A549 (cell line): ENCODE results near the gene TECPR2. TPM values are rescaled to one million over a fixed set of nuclear protein-coding genes. Genes with fewer than 3 reads are reported as not detected.

Experiments used
- ATAC-seq, 2 experiments: fragments of 200-7000 bp in 1 of 2; fragments of >200 bp in 1 of 2; cut with Nextera tagmentation in 1 of 2; cut with Tn5 transposase in 1 of 2; 3 replicates each; pipeline versions ENCODE4 v1.8.0 to v1.9.1; 2018 to 2020; ENCODE audit warnings: mild to moderate bottlenecking in 1 of 2, moderate library complexity in 1 of 2
- CTCF ChIA-PET: fragments of 300-600 bp; sonication (Branson Sonifier 250); formaldehyde crosslinking; extraction: SDS; loops from one replicate; lab custom pipeline; 2021; ENCODE audit warnings: antibody characterized with exemption, inconsistent platforms; lab: Yijun Ruan, JAX
- POLR2A ChIA-PET: fragments of 350-600 bp; formaldehyde crosslinking; extraction: SDS; loops from one replicate; lab custom pipeline; 2021; ENCODE audit warnings: antibody characterized with exemption, inconsistent platforms; lab: Yijun Ruan, JAX
- DNase-seq, 2 experiments: peaks; one replicate each; pipeline versions ENCODE4 v3.0.0 to v3.0.0-alpha.2; 2011 to 2016; ENCODE audit warnings: low read depth in 1 of 2, low spot score in 1 of 2
- FAIRE-seq: peaks from 2 replicates; lab custom pipeline; 2011; peaks lifted over from hg19 to GRCh38; lab: Jason Lieb, UNC
- H3K27ac ChIP-seq, 2 experiments: fragments of >200 bp; sonication (Bioruptor Twin); formaldehyde crosslinking; 3 replicates each; pipeline ENCODE4 v1.5.1; 2016 to 2017
- H3K4me1 ChIP-seq: fragments of >200 bp; sonication (Bioruptor Twin); formaldehyde crosslinking; 3 replicates; pipeline ENCODE4 v1.6.1; 2016
- H3K4me2 ChIP-seq: fragments of >200 bp; sonication (Bioruptor Twin); formaldehyde crosslinking; 3 replicates; pipeline ENCODE4 v1.6.1; 2016
- H3K4me3 ChIP-seq: fragments of >200 bp; sonication (Bioruptor Twin); formaldehyde crosslinking; 3 replicates; pipeline ENCODE4 v1.5.1; 2016
- H3K9me3 ChIP-seq: fragments of >200 bp; sonication (Bioruptor Twin); formaldehyde crosslinking; 3 replicates; pipeline ENCODE4 v1.6.1; 2016
- CHD4 ChIP-seq: fragments of 200-600 bp; sonication (generic); IDR thresholded peaks from 2 replicates; pipeline ENCODE4 v1.6.1; 2016; ENCODE audit warnings: antibody characterized with exemption, mild to moderate bottlenecking, borderline replicate concordance
- EHF ChIP-seq: fragments of 250-450 bp; sonication (Bioruptor Pico); IDR thresholded peaks from 2 replicates; pipeline ENCODE4 v1.5.0; 2020; ENCODE audit warnings: mild to moderate bottlenecking
- FOXS1 ChIP-seq: fragments of 250-450 bp; sonication (Bioruptor Pico); IDR thresholded peaks from 2 replicates; pipeline ENCODE4 v1.5.0; 2020; ENCODE audit warnings: mild to moderate bottlenecking, moderate library complexity
- GATA3 ChIP-seq: IDR thresholded peaks from 2 replicates; pipeline ENCODE4 v1.6.1; 2012; ENCODE audit warnings: borderline replicate concordance
- HOXB13 ChIP-seq: fragments of 250-450 bp; sonication (Bioruptor Pico); IDR thresholded peaks from 2 replicates; pipeline ENCODE4 v1.5.0; 2020; ENCODE audit warnings: low read depth, mild to moderate bottlenecking, moderate library complexity
- JUN ChIP-seq, 2 experiments: fragments of >200 bp; sonication (Bioruptor Twin); formaldehyde crosslinking; IDR thresholded peaks; 2 replicates in 1 of 2; 3 replicates in 1 of 2; pipeline ENCODE4 v1.6.1; 2016 to 2017
- KDM1A ChIP-seq: fragments of 200-600 bp; sonication (generic); IDR thresholded peaks from 2 replicates; pipeline ENCODE4 v1.6.1; 2016; ENCODE audit warnings: low read depth, mild to moderate bottlenecking
- MAFK ChIP-seq: fragments of 450-650 bp; IDR thresholded peaks from 2 replicates; pipeline ENCODE4 v1.6.1; 2014; ENCODE audit not compliant: partially characterized antibody
- MAZ ChIP-seq: fragments of 150-350 bp; IDR thresholded peaks from 2 replicates; pipeline ENCODE4 v1.6.1; 2014; ENCODE audit warnings: antibody characterized with exemption, low read depth, low read length, borderline replicate concordance
- MYC ChIP-seq: IDR thresholded peaks from 2 replicates; pipeline ENCODE4 v1.6.1; 2012; ENCODE audit warnings: mild to moderate bottlenecking, inconsistent platforms, low read length, improper control_type of control experiment, borderline replicate concordance
- NFE2L2 ChIP-seq: fragments of 150-350 bp; conservative IDR thresholded peaks from 2 replicates; pipeline ENCODE4 v1.6.1; 2014; ENCODE audit warnings: low read length
- NPAS2 ChIP-seq: fragments of 250-450 bp; sonication (Bioruptor Pico); IDR thresholded peaks from 2 replicates; pipeline ENCODE4 v1.8.0; 2022; ENCODE audit warnings: mild to moderate bottlenecking, moderate library complexity, borderline replicate concordance
- PHF8 ChIP-seq: fragments of 200-600 bp; sonication (generic); IDR thresholded peaks from 2 replicates; pipeline ENCODE4 v1.6.1; 2016; ENCODE audit warnings: low read depth, mild to moderate bottlenecking, antibody characterized with exemption, moderate library complexity, borderline replicate concordance
- RAD21 ChIP-seq, 2 experiments: fragments of >200 bp in 1 of 2; sonication (Bioruptor Twin) in 1 of 2; formaldehyde crosslinking in 1 of 2; IDR thresholded peaks in 1 of 2; conservative IDR thresholded peaks in 1 of 2; 2 replicates in 1 of 2; 3 replicates in 1 of 2; pipeline ENCODE4 v1.6.1; 2012 to 2018; ENCODE audit warnings: inconsistent platforms in 1 of 2
- RARB ChIP-seq: fragments of 250-450 bp; sonication (Bioruptor Pico); IDR thresholded peaks from 2 replicates; pipeline ENCODE4 v1.8.0; 2021; ENCODE audit warnings: mild to moderate bottlenecking, moderate library complexity
- SREBF2 ChIP-seq: fragments of 450-650 bp; IDR thresholded peaks from 2 replicates; pipeline ENCODE4 v1.6.1; 2014; ENCODE audit warnings: mild to moderate bottlenecking, moderate library complexity
- TP53 ChIP-seq: fragments of 250-450 bp; sonication (Bioruptor Pico); IDR thresholded peaks from 2 replicates; pipeline ENCODE4 v1.5.0; 2021; ENCODE audit warnings: mild to moderate bottlenecking, moderate library complexity
- WGBS: methylation state at CpG from one replicate; pipeline ENCODE4 v1.1.6; 2017; ENCODE audit errors: missing lambda C conversion rate; 5-methylcytosine and 5-hydroxymethylcytosine counted together
- polyA plus RNA-seq, 4 experiments: library from polyadenylated mRNA; depleted of rRNA in 3 of 4; stranded (reverse); fragments of >200 nt; fragmentation: RNase III in 1 of 4; extraction: RNeasy Plus Mini Kit Qiagen cat#74134 plus additional on column Dnase treatment in 1 of 4; gene quantifications; 2 replicates in 3 of 4; 3 replicates in 1 of 4; pipeline ENCODE4 v1.2.3, GENCODE V29; 2011 to 2017
- TF ChIP-seq, protein P1 (sequence below): IDR thresholded peaks from 2 replicates; pipeline ENCODE4 v1.6.1; 2012
- TF ChIP-seq, protein P2 (sequence below): fragments of 150-350 bp; IDR thresholded peaks from 2 replicates; pipeline ENCODE4 v1.6.1; 2014; ENCODE audit warnings: low read depth, mild to moderate bottlenecking, low read length
- TF ChIP-seq, protein P3 (sequence below): fragments of 250-450 bp; sonication (Bioruptor Pico); IDR thresholded peaks from 2 replicates; pipeline ENCODE4 v1.5.0; 2021; ENCODE audit warnings: mild to moderate bottlenecking, moderate library complexity, borderline replicate concordance
- TF ChIP-seq, protein P4 (sequence below): fragments of 250-450 bp; sonication (Bioruptor Pico); IDR thresholded peaks from 2 replicates; pipeline ENCODE4 v1.5.0; 2020; ENCODE audit warnings: low read depth, mild to moderate bottlenecking, moderate library complexity
- TF ChIP-seq, protein P5 (sequence below): IDR thresholded peaks from 2 replicates; pipeline ENCODE4 v1.6.1; 2012; ENCODE audit warnings: low read depth, borderline replicate concordance
- TF ChIP-seq, protein P6 (sequence below): fragments of >200 bp; sonication (Bioruptor Twin); formaldehyde crosslinking; IDR thresholded peaks from 3 replicates; pipeline ENCODE4 v1.5.1; 2016

TECPR2 gene
- polyA plus RNA-seq, 2 of the 4 experiments (the other 2 are of a cell fraction): 5.9 to 7.6 TPM

DNA sequence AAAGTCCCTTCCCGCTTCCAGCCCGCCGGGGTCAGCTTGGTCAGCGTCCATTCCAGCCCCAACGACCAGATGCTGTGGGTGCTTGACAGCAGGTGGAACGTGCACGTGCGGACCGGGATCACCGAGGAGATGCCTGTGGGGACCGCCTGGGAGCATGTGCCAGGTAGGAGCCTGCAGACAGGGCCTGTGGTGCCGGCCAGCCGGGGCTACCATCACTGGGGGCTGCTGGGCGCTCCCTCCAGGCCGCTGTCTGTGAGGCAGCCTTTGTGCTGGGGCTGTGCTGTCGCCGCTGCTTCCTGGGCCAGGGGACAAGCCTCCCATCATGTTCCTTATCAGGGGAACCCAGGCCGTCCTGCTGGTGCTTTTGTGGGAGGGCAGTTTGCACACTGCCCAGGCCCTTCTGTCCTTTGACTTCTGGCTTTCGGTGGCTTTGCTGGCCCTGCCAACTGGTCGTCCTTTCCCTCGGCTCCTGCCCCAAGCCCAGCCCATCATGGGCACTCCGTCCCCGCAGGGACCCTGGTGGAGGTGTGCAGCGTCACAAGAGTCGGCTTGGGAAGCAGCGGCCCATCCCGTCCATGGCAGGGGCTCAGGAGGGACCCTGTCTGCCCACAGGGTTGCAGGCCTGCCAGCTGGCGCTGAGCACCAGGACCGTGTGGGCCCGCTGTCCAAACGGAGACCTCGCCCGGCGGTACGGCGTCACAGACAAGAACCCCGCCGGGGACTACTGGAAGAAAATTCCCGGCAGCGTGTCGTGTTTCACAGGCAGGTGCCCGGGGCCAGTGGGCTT is 134.4 kb downstream of the TECPR2 start:
- POLR2A ChIA-PET: no interaction called here
- H3K4me2 ChIP-seq: no peak overlapping the region
- H3K4me3 ChIP-seq: no peak overlapping the region
- H3K9me3 ChIP-seq: no peaks in the 10 kb centered on the region
- DNase-seq (no peak), FAIRE-seq (no peak), ATAC-seq (no peak)
- no peak for TF ChIP-seq HOXB13 (CRISPR knock-in tag)
- no peak for TF ChIP-seq TP53 (CRISPR knock-in tag)
- TF ChIP-seq, protein P1, sequence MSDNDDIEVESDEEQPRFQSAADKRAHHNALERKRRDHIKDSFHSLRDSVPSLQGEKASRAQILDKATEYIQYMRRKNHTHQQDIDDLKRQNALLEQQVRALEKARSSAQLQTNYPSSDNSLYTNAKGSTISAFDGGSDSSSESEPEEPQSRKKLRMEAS: no peak
- TF ChIP-seq PHF8: no peak
- TF ChIP-seq, protein P2, sequence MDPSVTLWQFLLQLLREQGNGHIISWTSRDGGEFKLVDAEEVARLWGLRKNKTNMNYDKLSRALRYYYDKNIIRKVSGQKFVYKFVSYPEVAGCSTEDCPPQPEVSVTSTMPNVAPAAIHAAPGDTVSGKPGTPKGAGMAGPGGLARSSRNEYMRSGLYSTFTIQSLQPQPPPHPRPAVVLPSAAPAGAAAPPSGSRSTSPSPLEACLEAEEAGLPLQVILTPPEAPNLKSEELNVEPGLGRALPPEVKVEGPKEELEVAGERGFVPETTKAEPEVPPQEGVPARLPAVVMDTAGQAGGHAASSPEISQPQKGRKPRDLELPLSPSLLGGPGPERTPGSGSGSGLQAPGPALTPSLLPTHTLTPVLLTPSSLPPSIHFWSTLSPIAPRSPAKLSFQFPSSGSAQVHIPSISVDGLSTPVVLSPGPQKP: no peak
- TF ChIP-seq MYC: no peak
- TF ChIP-seq KDM1A: no peak
- H3K4me1 ChIP-seq: no peaks in the 10 kb centered on the region
- no peak overlapping the region for H3K27ac ChIP-seq
- 91% methylated on average over 24 of the region's 42 CpGs for WGBS
- CTCF ChIA-PET: interaction anchor here (1.3 to 7.8 kb wide), 3 partner anchors 14 to 97 kb away, joined by 3 to 52 read pairs (median 6); no protein-coding TSS in a partner anchor

DNA sequence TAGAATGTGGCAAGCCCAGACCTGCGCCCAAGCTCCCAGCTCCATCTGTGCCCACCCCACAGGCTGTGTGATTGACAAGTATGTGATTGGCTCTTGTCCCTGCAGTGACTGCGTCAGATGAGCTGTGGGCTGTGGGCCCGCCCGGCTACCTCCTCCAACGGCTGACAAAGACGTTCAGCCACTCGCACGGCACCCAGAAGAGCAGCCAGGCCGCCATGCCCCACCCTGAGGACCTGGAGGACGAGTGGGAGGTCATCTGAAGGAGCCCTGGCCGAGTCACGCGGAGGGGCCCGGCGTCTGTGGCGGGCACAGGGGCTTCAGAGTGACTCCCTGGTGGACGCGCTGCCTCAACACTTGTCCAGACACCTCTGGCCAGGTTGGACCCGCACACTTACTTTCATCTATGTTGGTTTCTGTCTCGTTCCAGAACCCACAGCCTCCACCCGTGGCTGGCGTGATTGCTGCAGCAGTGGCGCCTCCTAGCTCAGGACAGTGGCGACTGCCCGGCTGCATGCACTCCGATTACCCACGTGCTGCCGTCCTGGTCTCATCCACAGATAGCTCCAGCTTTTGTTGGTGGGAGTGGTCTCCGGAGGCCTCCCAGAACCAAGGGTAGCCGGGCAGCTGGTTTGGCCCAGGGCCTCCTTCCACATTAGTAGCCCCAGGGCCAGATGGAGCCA is 135.4 kb downstream of the TECPR2 start:
- ATAC-seq (peak in 1 of 2 experiments; percentile 70; a peak in 3 of 6 replicates), FAIRE-seq (no peak), DNase-seq (peak in 1 of 2 experiments; percentile 32)
- ChIA-PET POLR2A (no interaction called here), CTCF (interaction anchor here (1.1 to 7.8 kb wide), 4 partner anchors 13 to 96 kb away, joined by 3 to 52 read pairs (median 4); no protein-coding TSS in a partner anchor)
- Histone ChIP-seq H3K4me2 (no peak overlapping the region), H3K9me3 (no peaks in the 10 kb centered on the region), H3K4me3 (no peak overlapping the region), H3K27ac (no peak overlapping the region), H3K4me1 (no peaks in the 10 kb centered on the region)
- 87% methylated on average over 30 of the region's 30 CpGs for WGBS
- TF ChIP-seq NPAS2 (CRISPR knock-in tag): no peak
- TF ChIP-seq, protein P3, sequence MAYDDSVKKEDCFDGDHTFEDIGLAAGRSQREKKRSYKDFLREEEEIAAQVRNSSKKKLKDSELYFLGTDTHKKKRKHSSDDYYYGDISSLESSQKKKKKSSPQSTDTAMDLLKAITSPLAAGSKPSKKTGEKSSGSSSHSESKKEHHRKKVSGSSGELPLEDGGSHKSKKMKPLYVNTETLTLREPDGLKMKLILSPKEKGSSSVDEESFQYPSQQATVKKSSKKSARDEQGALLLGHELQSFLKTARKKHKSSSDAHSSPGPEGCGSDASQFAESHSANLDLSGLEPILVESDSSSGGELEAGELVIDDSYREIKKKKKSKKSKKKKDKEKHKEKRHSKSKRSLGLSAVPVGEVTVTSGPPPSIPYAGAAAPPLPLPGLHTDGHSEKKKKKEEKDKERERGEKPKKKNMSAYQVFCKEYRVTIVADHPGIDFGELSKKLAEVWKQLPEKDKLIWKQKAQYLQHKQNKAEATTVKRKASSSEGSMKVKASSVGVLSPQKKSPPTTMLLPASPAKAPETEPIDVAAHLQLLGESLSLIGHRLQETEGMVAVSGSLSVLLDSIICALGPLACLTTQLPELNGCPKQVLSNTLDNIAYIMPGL (CRISPR knock-in tag): no peak
- TF ChIP-seq FOXS1: no peak
- TF ChIP-seq, protein P4, sequence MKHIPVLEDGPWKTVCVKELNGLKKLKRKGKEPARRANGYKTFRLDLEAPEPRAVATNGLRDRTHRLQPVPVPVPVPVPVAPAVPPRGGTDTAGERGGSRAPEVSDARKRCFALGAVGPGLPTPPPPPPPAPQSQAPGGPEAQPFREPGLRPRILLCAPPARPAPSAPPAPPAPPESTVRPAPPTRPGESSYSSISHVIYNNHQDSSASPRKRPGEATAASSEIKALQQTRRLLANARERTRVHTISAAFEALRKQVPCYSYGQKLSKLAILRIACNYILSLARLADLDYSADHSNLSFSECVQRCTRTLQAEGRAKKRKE: no peak
- TF ChIP-seq RARB (CRISPR knock-in tag): no peak
- no peak for TF ChIP-seq MAZ
- TF ChIP-seq, protein P5, sequence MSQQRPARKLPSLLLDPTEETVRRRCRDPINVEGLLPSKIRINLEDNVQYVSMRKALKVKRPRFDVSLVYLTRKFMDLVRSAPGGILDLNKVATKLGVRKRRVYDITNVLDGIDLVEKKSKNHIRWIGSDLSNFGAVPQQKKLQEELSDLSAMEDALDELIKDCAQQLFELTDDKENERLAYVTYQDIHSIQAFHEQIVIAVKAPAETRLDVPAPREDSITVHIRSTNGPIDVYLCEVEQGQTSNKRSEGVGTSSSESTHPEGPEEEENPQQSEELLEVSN: no peak
- TF ChIP-seq SREBF2: no peak
- no peak for TF ChIP-seq GATA3
- TF ChIP-seq MYC: no peak
- no peak for TF ChIP-seq JUN (IDR thresholded peaks at IDR 0.05)
- TF ChIP-seq CHD4: no peak
- TF ChIP-seq RAD21 (conservative IDR thresholded peaks at IDR 0.05 in 1 of 2, IDR thresholded peaks at IDR 0.05 in 1 of 2): peak; percentile 19 to 54; a peak in 2 of 5 replicates
- no peak for TF ChIP-seq MAFK
- TF ChIP-seq, protein P6, sequence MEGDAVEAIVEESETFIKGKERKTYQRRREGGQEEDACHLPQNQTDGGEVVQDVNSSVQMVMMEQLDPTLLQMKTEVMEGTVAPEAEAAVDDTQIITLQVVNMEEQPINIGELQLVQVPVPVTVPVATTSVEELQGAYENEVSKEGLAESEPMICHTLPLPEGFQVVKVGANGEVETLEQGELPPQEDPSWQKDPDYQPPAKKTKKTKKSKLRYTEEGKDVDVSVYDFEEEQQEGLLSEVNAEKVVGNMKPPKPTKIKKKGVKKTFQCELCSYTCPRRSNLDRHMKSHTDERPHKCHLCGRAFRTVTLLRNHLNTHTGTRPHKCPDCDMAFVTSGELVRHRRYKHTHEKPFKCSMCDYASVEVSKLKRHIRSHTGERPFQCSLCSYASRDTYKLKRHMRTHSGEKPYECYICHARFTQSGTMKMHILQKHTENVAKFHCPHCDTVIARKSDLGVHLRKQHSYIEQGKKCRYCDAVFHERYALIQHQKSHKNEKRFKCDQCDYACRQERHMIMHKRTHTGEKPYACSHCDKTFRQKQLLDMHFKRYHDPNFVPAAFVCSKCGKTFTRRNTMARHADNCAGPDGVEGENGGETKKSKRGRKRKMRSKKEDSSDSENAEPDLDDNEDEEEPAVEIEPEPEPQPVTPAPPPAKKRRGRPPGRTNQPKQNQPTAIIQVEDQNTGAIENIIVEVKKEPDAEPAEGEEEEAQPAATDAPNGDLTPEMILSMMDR: peak; percentile 21; the same call in 1 of the 3 replicates
- TF ChIP-seq EHF (CRISPR knock-in tag): no peak
- TF ChIP-seq NFE2L2: no peak
